Inferior parietal cortex (tissue), 1 donor: ENCODE data around the gene TAS2R39.

Source experiments
- DNase-seq: peaks from one replicate; pipeline ENCODE4 v3.0.0-alpha.2; 2016; ENCODE audit errors: extremely low spot score

Gene TAS2R39

GRCh38 chr7:143216151-143216550, 32.9 kb downstream of the TAS2R39 start:
- DNase-seq, result peak; percentile 66

- no peak for DNase-seq
Measured at GRCh38 chr7:143216686-143217085, 33.5 kb downstream of the TAS2R39 start.

GRCh38 chr7:143217806-143218205, 34.6 kb downstream of the TAS2R39 start:
- no peak for DNase-seq

GRCh38 chr7:143221286-143221685, 38.1 kb downstream of the TAS2R39 start:
- no peak for DNase-seq

- no peak for DNase-seq
Measured at GRCh38 chr7:143221737-143222136, 38.5 kb downstream of the TAS2R39 start, which contains the start of gene TAS2R40. Gene TAS2R40, plus strand, starts transcription at chr7:143222037. Its CDS starts 42 bp downstream, at chr7:143222079.

GRCh38 chr7:143222782-143223181, 39.6 kb downstream of the TAS2R39 start:
- no peak for DNase-seq

GRCh38 chr7:143223784-143224183, 40.6 kb downstream of the TAS2R39 start:
- no peak for DNase-seq

- no peak for DNase-seq
Measured at GRCh38 chr7:143225047-143225446, 41.8 kb downstream of the TAS2R39 start.

GRCh38 chr7:143227806-143228205, 44.6 kb downstream of the TAS2R39 start:
- DNase-seq, result no peak

GRCh38 chr7:143229054-143229790, 46.0 kb downstream of the TAS2R39 start:
- no peak for DNase-seq

GRCh38 chr7:143230602-143231457, 47.6 kb downstream of the TAS2R39 start:
- no peak for DNase-seq
